ENCODE measurements around the gene TMEM243.
"Not testable (repeated sequence)": the region's sequence is repeated elsewhere in the genome, so short reads cannot be mapped to it uniquely, and the experiment has no call there.

DNA sequence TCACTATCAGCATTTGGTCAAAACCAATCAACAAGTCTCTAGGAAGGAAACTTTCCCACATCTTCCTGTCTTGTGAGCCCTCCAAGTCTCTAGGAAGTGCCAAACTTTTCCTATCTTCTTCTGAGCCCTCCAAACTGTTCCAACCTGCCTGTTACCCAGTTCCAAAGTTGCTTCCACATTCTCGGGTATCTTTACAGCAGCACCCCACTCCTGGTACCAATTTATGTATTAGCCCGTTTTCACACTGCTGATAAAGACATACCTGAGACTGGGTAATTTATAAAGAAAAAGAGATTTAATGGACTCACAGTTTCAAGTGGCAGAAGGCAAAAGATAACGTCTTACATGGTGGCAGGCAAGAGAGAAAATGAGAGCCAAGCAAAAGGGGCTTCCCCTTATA lies 13.8 kb downstream of the TMEM243 start:
- TF ChIP-seq TCF7L2 (IDR thresholded peaks at IDR 0.05; ENCODE audit: low read depth, low read length); SIN3A (IDR thresholded peaks at IDR 0.05; ENCODE audit: borderline replicate concordance, insufficient read depth, low read depth, low read length); POLR2AphosphoS5 (IDR thresholded peaks at IDR 0.05; ENCODE audit: low read depth, low read length); CTCF (IDR thresholded peaks at IDR 0.05): not testable (repeated sequence)
- TF ChIP-seq, protein P1, sequence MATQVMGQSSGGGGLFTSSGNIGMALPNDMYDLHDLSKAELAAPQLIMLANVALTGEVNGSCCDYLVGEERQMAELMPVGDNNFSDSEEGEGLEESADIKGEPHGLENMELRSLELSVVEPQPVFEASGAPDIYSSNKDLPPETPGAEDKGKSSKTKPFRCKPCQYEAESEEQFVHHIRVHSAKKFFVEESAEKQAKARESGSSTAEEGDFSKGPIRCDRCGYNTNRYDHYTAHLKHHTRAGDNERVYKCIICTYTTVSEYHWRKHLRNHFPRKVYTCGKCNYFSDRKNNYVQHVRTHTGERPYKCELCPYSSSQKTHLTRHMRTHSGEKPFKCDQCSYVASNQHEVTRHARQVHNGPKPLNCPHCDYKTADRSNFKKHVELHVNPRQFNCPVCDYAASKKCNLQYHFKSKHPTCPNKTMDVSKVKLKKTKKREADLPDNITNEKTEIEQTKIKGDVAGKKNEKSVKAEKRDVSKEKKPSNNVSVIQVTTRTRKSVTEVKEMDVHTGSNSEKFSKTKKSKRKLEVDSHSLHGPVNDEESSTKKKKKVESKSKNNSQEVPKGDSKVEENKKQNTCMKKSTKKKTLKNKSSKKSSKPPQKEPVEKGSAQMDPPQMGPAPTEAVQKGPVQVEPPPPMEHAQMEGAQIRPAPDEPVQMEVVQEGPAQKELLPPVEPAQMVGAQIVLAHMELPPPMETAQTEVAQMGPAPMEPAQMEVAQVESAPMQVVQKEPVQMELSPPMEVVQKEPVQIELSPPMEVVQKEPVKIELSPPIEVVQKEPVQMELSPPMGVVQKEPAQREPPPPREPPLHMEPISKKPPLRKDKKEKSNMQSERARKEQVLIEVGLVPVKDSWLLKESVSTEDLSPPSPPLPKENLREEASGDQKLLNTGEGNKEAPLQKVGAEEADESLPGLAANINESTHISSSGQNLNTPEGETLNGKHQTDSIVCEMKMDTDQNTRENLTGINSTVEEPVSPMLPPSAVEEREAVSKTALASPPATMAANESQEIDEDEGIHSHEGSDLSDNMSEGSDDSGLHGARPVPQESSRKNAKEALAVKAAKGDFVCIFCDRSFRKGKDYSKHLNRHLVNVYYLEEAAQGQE (IDR thresholded peaks at IDR 0.05; ENCODE audit: insufficient read depth in 1 of 2, low read depth in 2 of 2, low read length in 1 of 2), result not testable (repeated sequence)
